Measurements from ENCODE around the gene GNG2. TPM values are rescaled to one million over a fixed set of nuclear protein-coding genes. Genes with fewer than 3 reads are reported as not detected.
"Not testable (repeated sequence)": the region's sequence is repeated elsewhere in the genome, so short reads cannot be mapped to it uniquely, and the experiment has no call there.

The GNG2 gene
- total and polyA plus RNA-seq, 2 experiments from 2014 or later = 9.9 to 14.8 TPM

- no peak for TF ChIP-seq ZNF462 (CRISPR knock-in tag; IDR thresholded peaks at IDR 0.05)
- no peak for TF ChIP-seq CTCF (conservative IDR thresholded peaks at IDR 0.05; ENCODE audit: low read depth in 2 of 2)
These were observed 37.5 kb downstream of the GNG2 start (continued) for GRCh38 chr14:51897791-51898355.

- TF ChIP-seq CTCF (conservative IDR thresholded peaks at IDR 0.05; ENCODE audit: low read depth in 2 of 2) (no peak), ZNF114 (CRISPR knock-in tag; IDR thresholded peaks at IDR 0.05) (no peak), JUNB (IDR thresholded peaks at IDR 0.05; ENCODE audit: unreplicated experiment) (no peak), STAT1 (IDR thresholded peaks at IDR 0.05; ENCODE audit: unreplicated experiment) (no peak), EZH2phosphoT487 (IDR thresholded peaks at IDR 0.05; ENCODE audit: unreplicated experiment) (no peak)
- H3K79me2 ChIP-seq (replicated peaks; ENCODE audit: insufficient read depth) = no peaks in the 10 kb centered on the region
- Mint-ChIP-seq H3K36me3 (ENCODE audit: low read depth) (no peaks in the 10 kb centered on the region), H3K4me1 (no peaks in the 10 kb centered on the region), H3K27me3 (ENCODE audit: insufficient read depth, low read depth, poor library complexity) (no peaks in the 10 kb centered on the region), H3K4me3 (no peak overlapping the region), H3K9me3 (peaks cover 2% of the 10 kb centered on the region; the same call in 1 of the 3 replicates), H3K27ac (no peak overlapping the region)
- no peak overlapping the region for H2AFZ ChIP-seq
- H3K4me2 ChIP-seq = no peak overlapping the region
- no peaks in the 10 kb centered on the region for H3K36me3 ChIP-seq (ENCODE audit: insufficient read depth)
- H3K27ac ChIP-seq (ENCODE audit: low read depth) = no peak overlapping the region
- no peaks in the 10 kb centered on the region for H3K27me3 ChIP-seq (ENCODE audit: insufficient read depth)
- ATAC-seq (no peak), DNase-seq (ENCODE audit: low spot score) (no peak)
- no peaks in the 10 kb centered on the region for H3F3A ChIP-seq (replicated peaks; ENCODE audit: low read depth)
- H4K20me1 ChIP-seq (replicated peaks; ENCODE audit: insufficient read depth) = no peaks in the 10 kb centered on the region
- no peaks in the 10 kb centered on the region for H3K9me2 ChIP-seq (ENCODE audit: insufficient read depth)
- H3K4me1 ChIP-seq (ENCODE audit: insufficient read depth) = no peaks in the 10 kb centered on the region
- H3K4me3 ChIP-seq = no peak overlapping the region
These were observed 41.1 kb downstream of the GNG2 start for GRCh38 chr14:51901475-51902024.

GRCh38 chr14:51905656-51906121 lies 45.3 kb downstream of the GNG2 start:
- H3K27me3 ChIP-seq (ENCODE audit: insufficient read depth); H3K27me3 Mint-ChIP-seq (ENCODE audit: insufficient read depth, low read depth, poor library complexity); ATAC-seq; H3K36me3 Mint-ChIP-seq (ENCODE audit: low read depth); H3K36me3 ChIP-seq (ENCODE audit: insufficient read depth); H3F3A ChIP-seq (replicated peaks; ENCODE audit: low read depth); H3K4me3 ChIP-seq; H4K20me1 ChIP-seq (replicated peaks; ENCODE audit: insufficient read depth); H3K4me1 Mint-ChIP-seq; H3K79me2 ChIP-seq (replicated peaks; ENCODE audit: insufficient read depth); H3K4me3 Mint-ChIP-seq; H2AFZ ChIP-seq; H3K27ac Mint-ChIP-seq; H3K27ac ChIP-seq (ENCODE audit: low read depth); H3K4me2 ChIP-seq; H3K9me2 ChIP-seq (ENCODE audit: insufficient read depth); H3K4me1 ChIP-seq (ENCODE audit: insufficient read depth); H3K9me3 Mint-ChIP-seq; DNase-seq (ENCODE audit: low spot score): not testable (repeated sequence)
